GM03348 (cell line): ENCODE measurements around the gene ERC2.

Source experiments
- DNase-seq: peaks from one replicate; pipeline ENCODE4 v3.0.0; 2012; ENCODE audit warnings: low spot score

ERC2 gene

DNA sequence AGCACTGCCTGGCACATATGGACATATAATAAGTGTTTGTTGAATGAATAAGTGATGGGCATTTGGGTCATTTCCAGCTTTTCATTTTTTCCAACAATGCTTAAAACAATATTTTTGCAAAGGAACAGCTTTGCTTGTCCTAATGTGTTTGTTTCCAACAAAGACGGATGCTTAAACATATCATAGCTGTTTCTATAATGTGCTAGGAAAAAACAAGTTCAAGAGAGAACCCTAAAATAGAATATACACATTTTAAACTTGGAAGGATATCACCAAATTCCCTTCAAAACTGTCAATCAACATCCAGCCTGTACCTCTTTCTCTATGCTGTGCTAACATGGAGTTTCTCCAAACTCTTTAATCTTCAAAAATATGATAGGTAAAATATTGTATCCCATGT is 756.6 kb downstream of the ERC2 start:
- DNase-seq: no peak

DNA sequence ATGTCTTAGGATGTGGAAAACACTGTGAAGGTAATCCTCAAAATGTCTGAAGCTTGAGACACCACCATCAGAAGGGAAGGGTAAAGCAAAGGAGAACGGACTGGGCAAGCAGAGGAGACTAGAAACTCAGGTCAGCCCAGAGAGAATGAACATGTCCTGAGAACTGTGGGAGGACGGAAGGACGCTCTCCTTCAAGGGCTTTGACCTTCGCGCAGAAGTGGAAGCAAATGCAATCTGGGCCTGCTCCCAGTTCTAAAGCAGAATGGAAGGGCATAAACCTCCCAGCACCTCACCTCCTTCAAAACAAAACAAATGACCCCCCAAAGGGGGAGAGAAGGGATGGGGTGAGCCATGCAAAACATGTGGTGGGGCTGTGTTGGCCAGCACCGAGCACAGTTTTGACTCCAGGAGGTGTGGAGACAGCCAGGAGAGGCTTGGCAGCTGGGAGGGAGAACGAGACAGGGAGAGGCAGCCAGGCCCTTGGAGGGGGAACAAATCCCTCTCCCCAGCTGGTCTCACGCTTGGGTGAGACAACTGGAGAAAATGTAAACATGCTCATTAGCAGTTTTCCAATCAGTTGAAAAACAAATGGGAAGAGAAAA is 758.8 kb downstream of the ERC2 start:
- no peak for DNase-seq

DNA sequence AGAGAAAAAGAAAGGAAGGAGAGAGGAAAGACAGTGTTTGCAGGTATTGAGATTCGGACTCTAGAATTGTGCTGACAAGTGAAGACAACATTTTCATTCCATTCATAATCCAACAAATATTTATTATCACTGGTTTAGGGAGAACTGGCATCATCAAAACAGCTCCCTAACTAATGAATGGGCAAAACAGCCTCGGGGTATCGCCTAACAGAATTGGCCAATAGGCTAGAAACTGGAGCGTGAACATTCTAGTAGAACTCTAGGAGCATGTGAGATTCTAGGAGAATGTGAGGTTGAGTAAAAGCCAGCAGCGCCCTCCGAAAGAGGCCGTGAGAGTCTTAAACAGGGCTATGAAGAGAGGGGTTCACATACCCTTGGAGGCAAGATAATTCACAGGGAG is 759.3 kb downstream of the ERC2 start:
- DNase-seq: no peak

DNA sequence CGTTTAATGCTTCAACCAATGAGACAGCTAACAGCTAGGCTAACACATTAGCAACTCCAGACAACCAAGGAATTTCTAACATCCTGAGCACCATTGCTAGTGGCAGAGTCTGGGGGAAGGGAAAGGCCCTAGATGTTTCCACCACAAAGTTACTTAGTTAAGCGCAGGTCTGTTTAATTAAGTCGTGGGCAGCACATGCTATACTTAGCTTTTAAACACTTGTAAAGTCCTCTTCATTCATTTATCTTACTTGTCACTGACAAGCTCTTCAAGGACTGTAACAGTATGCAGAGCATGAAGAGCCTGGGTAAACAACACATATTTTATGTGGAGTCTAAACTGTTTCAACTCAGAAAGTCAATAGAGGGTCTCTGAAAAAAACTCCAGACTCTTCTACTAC is 760.0 kb downstream of the ERC2 start:
- DNase-seq: no peak

DNA sequence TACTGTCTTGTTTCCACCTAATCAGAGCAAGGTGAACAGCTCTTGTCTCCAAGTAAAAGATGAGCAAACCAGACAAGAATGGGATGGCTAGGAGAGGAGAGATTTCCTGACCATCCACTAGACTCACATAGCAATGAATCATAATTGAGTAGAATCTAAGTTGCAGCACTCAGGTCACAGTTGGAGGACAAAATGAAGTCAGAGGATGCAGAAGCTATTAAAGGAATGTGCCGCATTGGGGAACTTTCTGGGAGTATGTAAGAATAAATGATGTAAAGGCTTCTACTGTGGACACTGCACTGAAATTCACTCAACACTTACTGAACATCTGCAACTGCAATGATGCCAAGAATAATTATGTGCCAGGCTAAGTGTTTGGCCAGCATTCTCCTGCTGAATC is 763.7 kb downstream of the ERC2 start:
- peak; percentile 30 for DNase-seq

DNA sequence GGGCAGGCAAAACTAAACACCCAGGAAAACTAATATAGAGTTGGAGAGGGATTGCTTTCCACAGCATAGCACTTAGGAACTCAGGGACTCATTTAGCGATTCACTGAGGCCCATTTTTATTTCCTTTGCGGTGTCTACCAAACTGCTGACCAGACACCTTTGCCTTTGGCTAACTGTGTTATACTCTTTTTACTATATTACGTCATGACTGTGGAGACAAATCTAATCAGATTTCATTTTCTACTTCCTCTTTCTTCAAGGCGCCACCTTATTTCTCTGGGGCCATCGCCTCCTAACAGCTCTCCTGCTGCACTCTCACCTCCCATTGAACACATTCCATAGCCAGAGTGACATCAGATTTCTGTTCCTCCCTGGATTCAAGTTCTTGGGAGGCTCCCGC is 765.4 kb downstream of the ERC2 start:
- no peak for DNase-seq

DNA sequence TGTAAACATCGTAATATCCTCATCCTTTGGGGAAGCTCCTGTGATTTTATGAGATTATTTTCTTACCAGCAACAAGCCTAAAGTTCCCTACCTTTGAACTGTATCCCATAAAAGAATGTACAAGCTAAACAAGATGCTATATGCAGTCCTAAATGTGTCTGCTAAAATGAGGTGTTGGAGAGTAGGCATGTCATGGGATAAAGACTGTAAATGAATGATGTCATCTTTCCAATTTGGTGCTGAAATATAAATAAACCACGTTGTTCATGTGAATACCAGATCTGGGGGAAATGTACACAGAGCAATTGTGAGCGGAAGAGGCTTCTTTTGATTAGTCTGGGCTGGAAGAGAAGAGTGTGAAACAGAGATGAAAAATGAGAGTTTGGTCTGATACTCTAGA is 766.3 kb downstream of the ERC2 start:
- DNase-seq: no peak

DNA sequence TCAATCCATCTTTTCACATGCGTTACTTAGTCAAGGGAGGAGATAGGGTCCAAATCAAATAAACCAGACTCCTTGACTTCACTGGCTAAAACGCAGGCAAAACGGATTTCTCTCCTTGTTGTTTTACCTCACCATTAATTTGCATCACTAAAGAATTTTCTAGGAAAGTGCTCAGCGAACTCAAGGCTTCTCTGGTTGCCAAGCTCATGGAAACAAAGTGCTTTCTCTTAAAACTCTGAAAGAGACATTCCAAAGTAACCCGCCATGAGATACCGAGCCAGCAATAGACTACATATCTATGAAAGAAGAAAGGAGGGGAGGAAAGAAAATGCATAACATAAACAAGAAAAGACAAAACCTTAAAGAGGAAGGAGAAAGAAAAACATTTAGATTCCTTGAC is 769.4 kb downstream of the ERC2 start:
- DNase-seq: no peak

DNA sequence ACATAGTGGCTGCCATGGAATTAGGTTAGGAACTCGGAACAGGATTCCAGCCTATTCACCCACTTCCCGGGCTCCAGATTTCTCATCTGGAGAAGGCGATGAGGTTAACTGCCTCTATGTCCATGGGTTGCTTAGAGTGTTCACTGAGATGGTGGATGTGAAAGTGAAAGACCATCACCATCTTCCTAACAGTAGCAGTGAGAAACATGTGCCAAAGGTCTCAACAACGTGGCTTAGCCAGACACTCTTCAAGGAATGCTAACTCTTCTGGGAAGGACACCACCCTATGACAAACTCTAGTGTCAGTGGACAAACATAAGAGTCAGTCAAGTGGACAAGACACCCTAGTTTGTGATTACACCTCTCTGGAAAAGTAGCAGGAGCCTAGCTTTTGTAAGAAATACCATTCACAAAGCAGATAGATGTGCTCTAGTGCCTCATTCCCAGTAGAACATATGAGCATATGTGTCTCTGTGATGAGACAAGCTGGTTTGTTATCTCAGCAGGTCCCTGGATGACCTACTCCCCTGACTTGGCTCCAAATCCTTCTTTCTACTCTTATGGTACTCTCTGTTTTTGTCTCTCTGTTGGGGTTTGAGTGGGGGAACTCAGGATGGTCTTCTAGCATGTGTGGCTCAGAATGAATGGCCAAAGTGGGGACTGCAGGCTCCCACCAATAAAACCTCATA is 770.9 kb downstream of the ERC2 start:
- DNase-seq: no peak

DNA sequence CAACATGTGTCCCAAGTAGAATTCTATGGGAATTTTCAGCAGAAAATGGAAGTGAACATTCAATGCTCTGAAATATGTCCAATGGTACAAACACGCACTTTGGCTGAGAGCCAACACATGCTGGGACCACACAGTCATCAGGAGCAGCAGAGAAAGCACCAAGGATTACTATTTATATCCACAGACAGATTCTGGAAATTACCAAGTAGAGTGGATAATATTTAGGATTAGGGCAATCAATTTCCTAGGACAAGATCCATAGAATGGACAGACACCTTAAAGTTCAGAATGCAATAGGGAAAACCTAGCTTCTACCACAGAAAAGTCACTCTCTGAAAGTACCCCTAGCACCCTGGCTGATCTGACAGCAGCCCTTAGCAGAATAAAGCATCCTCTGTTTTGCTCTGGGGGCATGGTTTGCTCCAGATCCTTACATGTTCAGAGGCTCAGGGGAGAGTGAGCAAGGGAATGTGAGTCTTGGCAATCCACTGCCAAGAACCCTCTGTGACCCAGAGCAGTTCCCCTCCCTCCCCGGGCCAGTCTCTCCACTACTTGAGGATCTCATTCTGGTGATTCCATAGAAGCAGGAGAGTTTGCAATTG is 775.2 kb downstream of the ERC2 start:
- peak; percentile 9 for DNase-seq

DNA sequence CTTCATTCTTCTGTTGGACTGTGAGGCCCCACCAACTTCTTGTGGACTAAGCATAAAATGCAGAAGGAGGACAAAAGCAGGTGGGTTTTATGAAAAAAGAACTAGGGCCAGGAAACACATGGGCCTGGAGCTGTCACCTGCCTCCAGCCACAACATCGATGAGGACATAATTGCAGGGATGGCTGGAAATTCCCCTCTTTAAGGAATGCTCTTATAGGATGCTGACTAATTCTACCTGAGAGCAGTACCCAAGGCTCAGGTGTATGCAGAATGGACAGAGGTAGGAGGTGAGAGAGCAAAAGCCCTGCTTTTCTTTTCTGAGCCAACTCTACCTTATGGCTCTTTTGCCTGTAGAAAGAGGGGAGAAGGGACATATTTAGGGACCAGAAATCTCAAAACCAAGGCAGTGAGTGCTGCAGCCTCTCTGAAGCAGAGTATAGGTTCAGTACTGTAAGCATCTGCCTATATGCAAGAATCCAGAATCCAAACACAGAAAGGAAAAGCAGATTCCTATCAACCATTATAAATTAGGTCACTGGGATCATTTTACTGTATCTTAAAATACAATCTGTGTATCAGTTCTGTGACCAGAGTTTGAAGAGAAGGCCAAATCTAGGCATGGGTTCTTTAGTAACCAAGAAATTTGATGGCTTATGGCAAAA is 775.8 kb downstream of the ERC2 start:
- no peak for DNase-seq

DNA sequence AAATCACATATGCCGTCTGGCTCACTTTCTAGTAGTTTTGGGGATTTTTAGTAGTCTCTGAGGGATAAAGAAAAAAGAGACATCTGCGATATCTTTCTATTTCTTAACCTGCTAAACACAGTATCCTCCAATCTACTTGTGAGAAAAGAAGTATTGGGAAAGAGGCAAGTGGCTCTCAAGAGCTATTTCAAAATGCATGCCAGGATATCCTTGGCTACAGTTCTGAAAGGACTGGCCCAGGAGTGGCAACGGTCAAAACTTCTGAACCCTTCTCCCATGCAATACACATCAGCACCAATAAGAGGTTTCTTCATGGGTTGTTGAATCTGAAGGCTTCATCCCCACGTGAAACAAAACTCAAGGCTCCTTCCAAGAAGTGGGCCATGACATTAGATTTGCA is 777.1 kb downstream of the ERC2 start:
- no peak for DNase-seq

DNA sequence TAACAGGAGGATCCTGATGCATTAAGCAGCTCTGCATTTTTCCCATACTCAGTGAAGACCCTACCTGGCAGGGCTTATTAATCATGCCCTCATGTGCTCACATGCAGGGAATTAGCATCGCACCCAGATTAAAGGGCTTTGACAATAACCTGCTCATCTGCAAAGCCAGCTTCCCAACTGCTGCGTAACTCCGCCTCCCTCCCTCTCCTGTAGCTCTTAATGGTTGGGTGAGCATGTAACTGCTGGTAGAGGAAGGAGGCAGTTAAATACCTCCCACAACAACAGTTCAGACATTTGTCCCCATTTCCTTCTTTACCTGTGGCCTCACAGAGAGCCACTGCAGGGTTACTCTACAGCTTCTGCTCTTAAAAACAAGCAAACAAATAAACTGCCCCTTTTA is 777.5 kb downstream of the ERC2 start:
- DNase-seq: no peak

DNA sequence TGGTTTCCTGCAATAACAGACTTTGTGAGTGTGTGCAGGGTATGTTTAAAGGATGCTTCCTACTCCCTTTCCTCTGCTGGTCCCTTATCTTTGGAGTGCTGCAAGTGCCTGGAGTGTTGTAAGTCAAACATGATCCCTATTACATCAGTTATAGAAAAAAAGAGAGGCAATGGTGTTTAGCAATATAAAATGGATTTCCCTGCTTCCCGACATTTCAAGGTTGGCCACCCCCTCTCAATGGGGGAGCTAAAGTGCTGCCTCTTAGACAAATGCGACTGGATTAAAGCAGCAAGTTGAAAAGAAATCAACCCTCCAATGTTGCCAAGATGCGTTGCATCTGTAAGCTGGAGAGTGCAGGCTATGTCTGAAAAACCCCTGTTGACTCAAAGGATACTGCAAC is 778.1 kb downstream of the ERC2 start:
- DNase-seq: no peak

DNA sequence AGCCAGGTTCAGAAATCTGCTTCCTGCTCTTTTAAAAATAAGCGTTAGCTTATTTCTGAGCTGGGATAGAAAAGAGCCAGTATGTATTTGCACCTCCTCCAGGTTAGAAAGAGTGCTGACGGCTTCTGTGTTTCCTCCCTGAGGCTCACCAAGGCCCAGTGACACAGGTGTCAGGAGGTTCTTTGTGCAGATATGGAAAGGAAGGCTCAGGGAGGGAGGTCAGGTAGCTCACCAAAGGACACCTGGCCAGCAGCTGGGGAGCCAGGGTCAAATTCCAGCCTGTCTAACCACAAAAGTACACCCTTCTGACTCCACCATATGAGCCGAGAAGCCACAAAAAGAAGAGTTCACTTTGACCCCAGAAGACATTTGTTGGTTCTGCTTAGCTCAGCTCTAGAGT is 780.1 kb downstream of the ERC2 start:
- no peak for DNase-seq

DNA sequence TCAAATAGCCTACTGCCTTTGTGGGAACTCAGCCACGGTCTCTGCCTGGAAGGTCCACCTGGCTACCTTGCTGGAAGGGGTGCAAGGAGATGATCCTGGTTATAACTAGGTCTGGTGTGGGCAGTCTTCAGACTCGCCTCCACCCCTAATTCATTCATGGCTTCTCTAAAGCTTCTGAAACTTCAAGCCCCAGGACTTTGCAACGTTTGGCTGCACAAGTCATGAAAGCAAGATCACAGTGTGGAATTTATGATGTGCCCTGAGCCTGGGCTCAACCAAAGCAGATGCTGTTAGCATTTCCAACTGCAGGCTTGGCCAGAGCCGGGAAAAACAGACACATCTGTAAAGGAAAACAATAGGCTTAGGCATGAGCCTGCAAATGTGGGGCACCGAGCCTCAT is 780.7 kb downstream of the ERC2 start:
- no peak for DNase-seq

DNA sequence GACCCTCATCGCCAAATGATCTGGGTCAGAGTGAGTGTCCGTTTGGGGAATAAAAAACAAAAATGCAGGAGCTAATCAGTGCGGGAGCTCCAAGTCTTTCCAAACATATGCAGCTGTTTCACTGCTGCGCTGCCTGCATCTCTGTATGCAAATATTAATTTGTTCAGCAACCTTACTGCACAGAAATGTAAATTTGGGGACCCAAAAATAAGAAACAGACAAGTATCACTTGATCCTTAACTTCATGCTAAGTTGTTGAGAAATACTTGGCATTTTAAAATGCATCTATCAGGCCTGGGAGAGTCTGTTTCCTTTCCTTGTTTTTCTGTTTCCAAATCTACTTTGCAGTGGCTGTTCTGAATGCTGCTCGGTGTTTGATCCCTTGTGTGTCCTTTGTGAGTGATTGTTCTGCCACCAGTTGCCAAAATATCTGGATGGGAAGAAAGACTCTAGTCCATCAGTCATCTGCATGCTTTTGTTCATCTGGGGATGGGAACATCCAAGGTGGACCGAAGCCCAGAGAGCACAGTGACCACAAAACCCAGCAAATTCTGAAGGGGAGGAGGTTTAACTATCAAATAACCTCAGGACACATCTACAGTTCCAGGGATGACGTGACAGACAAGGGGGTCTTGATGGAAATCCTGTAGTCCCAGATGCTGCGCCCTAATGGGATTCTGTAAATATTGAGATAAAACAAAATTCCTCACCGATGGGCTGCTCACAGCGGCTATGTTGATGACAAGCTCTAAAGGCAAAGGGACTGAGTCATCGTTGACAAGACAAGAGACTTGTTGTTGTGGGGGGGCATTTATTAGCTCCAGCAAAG is 781.6 kb downstream of the ERC2 start:
- DNase-seq: peak; percentile 26

DNA sequence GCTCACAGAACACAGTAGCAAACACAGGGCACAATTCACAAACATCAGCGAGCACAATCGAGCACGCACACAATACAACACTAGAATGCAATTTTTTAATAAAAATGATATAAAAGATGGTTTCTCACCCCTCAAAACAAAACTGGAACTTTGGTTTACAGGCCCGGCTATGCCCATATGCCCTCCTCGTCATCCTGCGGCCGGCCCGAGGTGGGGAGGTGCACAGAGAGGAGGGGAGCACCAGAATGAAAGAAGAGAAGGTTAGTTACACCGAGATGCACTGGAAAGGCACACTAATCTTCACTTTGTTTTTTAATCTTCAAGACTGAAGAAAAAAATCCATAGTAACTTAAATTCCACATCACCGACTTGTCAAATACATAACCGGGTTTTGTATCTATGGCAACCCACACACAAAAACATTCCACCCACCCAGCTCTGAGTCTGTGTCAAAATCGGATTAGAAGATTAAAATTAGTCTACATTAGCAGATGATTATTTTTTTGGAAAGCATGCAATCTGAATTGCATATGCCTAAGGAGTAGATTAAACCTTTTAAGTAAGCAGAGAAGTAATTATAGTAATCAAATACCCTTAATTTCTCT is 784.5 kb downstream of the ERC2 start:
- DNase-seq: no peak

DNA sequence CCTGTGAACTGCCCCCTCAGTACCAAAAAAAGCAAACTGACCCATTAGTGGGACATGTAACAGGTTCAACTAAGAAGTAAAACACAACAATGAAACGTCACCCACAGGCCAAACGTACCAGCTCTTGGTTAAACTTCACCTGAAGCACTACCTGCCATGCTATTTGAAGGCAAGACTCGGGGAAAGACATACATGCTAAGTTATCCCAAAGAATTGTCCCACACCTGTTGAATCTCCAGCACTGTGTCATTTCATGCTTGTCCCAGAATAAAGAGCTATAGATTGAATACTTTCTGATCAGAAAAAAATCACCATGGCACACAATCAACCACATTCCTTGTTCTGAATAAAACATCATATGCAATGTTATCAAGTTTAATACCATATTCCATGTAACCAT is 785.8 kb downstream of the ERC2 start:
- no peak for DNase-seq

DNA sequence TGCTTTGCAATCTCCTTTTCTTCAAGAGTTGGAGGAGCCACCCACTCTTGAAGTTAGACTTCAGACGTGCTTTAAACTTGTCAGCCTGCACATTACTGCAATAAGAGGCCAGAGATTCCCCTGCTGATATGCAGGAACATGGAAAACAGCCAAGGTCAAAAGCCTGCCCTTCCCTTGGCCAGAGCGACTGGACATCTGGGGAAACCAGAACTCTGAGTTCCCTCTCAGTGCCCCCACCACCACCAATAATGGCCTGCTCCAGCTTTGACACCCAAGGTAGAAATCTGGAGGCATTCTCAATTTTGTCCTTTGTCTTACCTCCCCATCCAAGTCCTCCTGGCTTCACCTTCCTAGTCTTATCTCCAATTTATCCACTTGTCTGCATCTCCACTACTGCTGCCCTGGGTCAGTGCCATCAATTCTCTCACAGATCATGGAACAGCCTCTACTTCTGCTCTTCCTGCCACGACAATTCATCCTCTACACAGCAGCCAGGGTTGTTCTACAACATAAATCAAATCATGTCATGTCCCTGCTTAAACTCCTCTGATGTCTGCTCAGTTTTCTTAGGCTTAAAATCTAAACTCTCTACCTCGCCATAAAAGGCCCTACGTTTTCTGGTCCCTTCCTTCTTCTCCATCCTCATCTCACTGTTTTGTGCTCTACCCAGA is 789.6 kb downstream of the ERC2 start:
- DNase-seq: no peak

DNA sequence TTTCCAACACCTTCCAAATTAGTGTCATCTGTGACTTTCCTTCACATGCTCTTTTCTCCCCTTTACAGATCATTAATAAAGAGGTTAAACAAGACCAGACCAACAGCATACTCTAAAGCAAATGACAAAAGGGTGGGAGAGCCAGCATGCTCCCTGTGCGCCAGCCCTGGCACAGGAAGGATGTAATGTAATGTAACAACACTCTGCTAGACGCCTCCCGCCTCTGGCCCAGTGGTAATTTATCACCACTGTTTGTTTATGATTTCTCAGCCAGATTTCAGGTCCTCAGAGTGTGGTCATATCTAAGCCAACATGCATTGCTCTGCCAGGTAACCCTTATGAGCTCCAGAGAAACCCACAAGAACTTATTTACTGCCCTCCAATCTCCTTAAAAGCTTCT is 791.6 kb downstream of the ERC2 start:
- no peak for DNase-seq

DNA sequence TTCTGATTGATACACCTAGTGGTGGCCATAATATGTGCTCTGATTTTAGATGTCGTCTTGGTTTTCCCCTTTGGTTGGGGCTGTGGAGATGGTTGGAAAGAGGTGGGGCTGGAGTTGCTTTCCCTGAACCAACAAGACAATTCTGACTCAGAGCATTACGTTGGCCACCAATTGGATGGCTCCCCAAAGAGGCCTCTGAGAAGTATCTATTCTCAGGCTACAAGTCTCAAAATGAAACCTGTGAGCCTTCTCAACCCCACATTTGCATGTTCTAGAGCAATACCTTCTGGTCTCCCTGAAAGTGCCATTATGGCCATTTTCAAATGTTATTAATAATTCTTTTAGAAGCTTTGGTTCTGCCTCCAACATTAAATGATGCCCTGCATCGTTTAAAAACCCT is 792.8 kb downstream of the ERC2 start:
- DNase-seq: no peak
